ENCODE data around the gene BUB3.
A peak's percentile ranks its signal among the peaks of the same experiment; 100 is the strongest.

The BUB3 gene

GRCh38 chr10:123136806-123137642 is 17.2 kb upstream of the BUB3 start:
- H3K4me3 Mint-ChIP-seq = peak overlapping the region; percentile 79
- H3K9me3 Mint-ChIP-seq = no peaks in the 10 kb centered on the region
- no peaks in the 10 kb centered on the region for H3K36me3 Mint-ChIP-seq (ENCODE audit: low read depth)
- peaks cover 80% of the 10 kb centered on the region for H3K27me3 Mint-ChIP-seq
- H3K4me1 Mint-ChIP-seq (ENCODE audit: low read depth) = peaks cover 47% of the 10 kb centered on the region
- peak overlapping the region; percentile 81 for H3K27ac Mint-ChIP-seq

GRCh38 chr10:123139165-123139520 is 15.1 kb upstream of the BUB3 start:
- peaks cover 47% of the 10 kb centered on the region for H3K4me1 Mint-ChIP-seq (ENCODE audit: low read depth)
- peaks cover 80% of the 10 kb centered on the region for H3K27me3 Mint-ChIP-seq
- H3K27ac Mint-ChIP-seq = peak overlapping the region; percentile 13
- H3K36me3 Mint-ChIP-seq (ENCODE audit: low read depth) = no peaks in the 10 kb centered on the region
- no peaks in the 10 kb centered on the region for H3K9me3 Mint-ChIP-seq
- H3K4me3 Mint-ChIP-seq = no peak overlapping the region

GRCh38 chr10:123139521-123140163 is 14.6 kb upstream of the BUB3 start:
- H3K27ac Mint-ChIP-seq = no peak overlapping the region
- H3K36me3 Mint-ChIP-seq (ENCODE audit: low read depth) = no peaks in the 10 kb centered on the region
- H3K4me1 Mint-ChIP-seq (ENCODE audit: low read depth) = peaks cover 44% of the 10 kb centered on the region
- H3K4me3 Mint-ChIP-seq = no peak overlapping the region
- peaks cover 80% of the 10 kb centered on the region for H3K27me3 Mint-ChIP-seq
- H3K9me3 Mint-ChIP-seq = no peaks in the 10 kb centered on the region

GRCh38 chr10:123140164-123140982 is 13.8 kb upstream of the BUB3 start:
- H3K27me3 Mint-ChIP-seq = peaks cover 86% of the 10 kb centered on the region
- H3K4me1 Mint-ChIP-seq (ENCODE audit: low read depth) = peaks cover 52% of the 10 kb centered on the region
- H3K36me3 Mint-ChIP-seq (ENCODE audit: low read depth) = no peaks in the 10 kb centered on the region
- no peaks in the 10 kb centered on the region for H3K9me3 Mint-ChIP-seq
- H3K27ac Mint-ChIP-seq = no peak overlapping the region
- no peak overlapping the region for H3K4me3 Mint-ChIP-seq

GRCh38 chr10:123140983-123141390 is 13.2 kb upstream of the BUB3 start:
- no peaks in the 10 kb centered on the region for H3K36me3 Mint-ChIP-seq (ENCODE audit: low read depth)
- no peak overlapping the region for H3K4me3 Mint-ChIP-seq
- H3K4me1 Mint-ChIP-seq (ENCODE audit: low read depth) = peaks cover 57% of the 10 kb centered on the region
- H3K27me3 Mint-ChIP-seq = peaks cover 91% of the 10 kb centered on the region
- H3K27ac Mint-ChIP-seq = no peak overlapping the region
- no peaks in the 10 kb centered on the region for H3K9me3 Mint-ChIP-seq

- Mint-ChIP-seq H3K36me3 (ENCODE audit: low read depth) (no peaks in the 10 kb centered on the region), H3K27ac (no peak overlapping the region), H3K9me3 (no peaks in the 10 kb centered on the region), H3K4me1 (ENCODE audit: low read depth) (peaks cover 58% of the 10 kb centered on the region), H3K4me3 (no peak overlapping the region), H3K27me3 (peaks cover 89% of the 10 kb centered on the region)
Observed at GRCh38 chr10:123141791-123142700, 12.2 kb upstream of the BUB3 start.

- peak overlapping the region; percentile 14 for H3K4me3 Mint-ChIP-seq
- H3K27ac Mint-ChIP-seq = no peak overlapping the region
- H3K36me3 Mint-ChIP-seq (ENCODE audit: low read depth) = no peaks in the 10 kb centered on the region
- peaks cover 90% of the 10 kb centered on the region for H3K27me3 Mint-ChIP-seq
- peaks cover 58% of the 10 kb centered on the region for H3K4me1 Mint-ChIP-seq (ENCODE audit: low read depth)
- no peaks in the 10 kb centered on the region for H3K9me3 Mint-ChIP-seq
Observed at GRCh38 chr10:123142701-123143161, 11.5 kb upstream of the BUB3 start.

- H3K27me3 Mint-ChIP-seq = peaks cover 84% of the 10 kb centered on the region
- H3K4me3 Mint-ChIP-seq = peak overlapping the region; percentile 14
Observed at GRCh38 chr10:123143162-123143824, 10.9 kb upstream of the BUB3 start.

GRCh38 chr10:123143825-123144168 is 10.4 kb upstream of the BUB3 start:
- Mint-ChIP-seq H3K4me3 (no peak overlapping the region), H3K27me3 (peaks cover 81% of the 10 kb centered on the region), H3K4me1 (ENCODE audit: low read depth) (peaks cover 52% of the 10 kb centered on the region), H3K27ac (no peak overlapping the region), H3K9me3 (no peaks in the 10 kb centered on the region), H3K36me3 (ENCODE audit: low read depth) (no peaks in the 10 kb centered on the region)

More at GRCh38 chr10:123143162-123143824, 10.9 kb upstream of the BUB3 start:
- Mint-ChIP-seq H3K4me1 (ENCODE audit: low read depth) (peaks cover 55% of the 10 kb centered on the region), H3K36me3 (ENCODE audit: low read depth) (no peaks in the 10 kb centered on the region), H3K27ac (no peak overlapping the region), H3K9me3 (no peaks in the 10 kb centered on the region)

GRCh38 chr10:123144697-123145541 is 9.3 kb upstream of the BUB3 start:
- Mint-ChIP-seq H3K27ac (peak overlapping the region; percentile 8), H3K27me3 (peaks cover 76% of the 10 kb centered on the region), H3K36me3 (ENCODE audit: low read depth) (no peaks in the 10 kb centered on the region), H3K4me1 (ENCODE audit: low read depth) (peaks cover 56% of the 10 kb centered on the region), H3K9me3 (no peaks in the 10 kb centered on the region), H3K4me3 (peak overlapping the region; percentile 27)

GRCh38 chr10:123145542-123146012 is 8.6 kb upstream of the BUB3 start:
- peaks cover 58% of the 10 kb centered on the region for H3K4me1 Mint-ChIP-seq (ENCODE audit: low read depth)
- no peak overlapping the region for H3K27ac Mint-ChIP-seq
- H3K4me3 Mint-ChIP-seq = peak overlapping the region; percentile 27
- peaks cover 78% of the 10 kb centered on the region for H3K27me3 Mint-ChIP-seq
- H3K9me3 Mint-ChIP-seq = no peaks in the 10 kb centered on the region
- H3K36me3 Mint-ChIP-seq (ENCODE audit: low read depth) = no peaks in the 10 kb centered on the region

GRCh38 chr10:123146013-123146893 is 7.9 kb upstream of the BUB3 start:
- peaks cover 63% of the 10 kb centered on the region for H3K4me1 Mint-ChIP-seq (ENCODE audit: low read depth)
- H3K36me3 Mint-ChIP-seq (ENCODE audit: low read depth) = no peaks in the 10 kb centered on the region
- peak overlapping the region; percentile 36 for H3K27ac Mint-ChIP-seq
- peaks cover 76% of the 10 kb centered on the region for H3K27me3 Mint-ChIP-seq
- peak overlapping the region; percentile 27 for H3K4me3 Mint-ChIP-seq
- no peaks in the 10 kb centered on the region for H3K9me3 Mint-ChIP-seq
